HG02885 (cell line): ENCODE data around the gene NEK2.
"Not testable (repeated sequence)": the region's sequence is repeated elsewhere in the genome, so short reads cannot be mapped to it uniquely, and the experiment has no call there.

Source experiments
- ATAC-seq: cut with Tn5 transposase; IDR thresholded peaks from one replicate; pipeline ENCODE4 v1.9.1; 2021; ENCODE audit warnings: mild to moderate bottlenecking; ENCODE audit not compliant: unreplicated experiment, poor library complexity

NEK2 gene

DNA sequence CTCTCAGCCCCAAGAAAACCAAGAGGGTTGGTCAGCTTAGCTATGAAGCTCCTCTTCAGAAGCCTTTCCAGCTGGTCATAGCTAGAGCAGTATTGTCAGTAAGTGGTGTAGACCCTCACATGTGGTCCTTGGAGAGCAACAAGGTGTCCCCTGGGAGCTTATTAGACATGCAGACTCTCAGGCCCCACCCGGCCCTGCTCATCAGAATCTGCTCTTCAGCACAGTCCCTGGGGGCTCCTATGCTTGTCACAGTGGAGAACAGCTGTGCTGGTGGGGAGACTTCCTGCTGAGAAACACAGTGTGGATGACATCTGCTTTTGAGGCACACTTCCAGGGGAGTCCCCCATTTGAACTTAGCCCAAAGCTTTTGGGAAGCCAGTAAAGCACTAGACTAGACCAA lies 21.9 kb upstream of the NEK2 start:
- ATAC-seq = peak; percentile 69

- peak; percentile 73 for ATAC-seq
These were observed 19.9 kb upstream of the NEK2 start for GRCh38 chr1:211695135-211695816.

DNA sequence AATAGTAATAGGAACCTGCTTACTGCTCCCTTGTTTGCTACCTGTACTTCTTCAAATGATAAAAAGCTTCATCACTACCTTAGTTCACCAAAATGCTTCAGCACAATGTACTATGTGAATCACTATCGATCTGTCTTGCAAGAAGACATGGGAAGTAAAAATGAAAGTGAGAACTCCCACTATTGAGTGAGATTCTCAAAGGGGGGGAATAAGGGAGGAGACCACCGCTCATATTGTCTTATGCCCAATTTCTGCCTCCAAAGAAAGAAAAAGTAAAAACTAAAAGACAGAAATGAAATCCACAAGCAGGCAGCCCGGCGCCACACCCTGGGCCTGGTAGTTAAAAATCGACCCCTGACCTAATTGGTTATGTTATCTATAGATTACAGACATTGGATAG lies 18.5 kb upstream of the NEK2 start:
- ATAC-seq = not testable (repeated sequence)

GRCh38 chr1:211688421-211688820 lies 13.0 kb upstream of the NEK2 start:
- no peak for ATAC-seq

GRCh38 chr1:211687462-211688215 lies 12.2 kb upstream of the NEK2 start:
- ATAC-seq = no peak

GRCh38 chr1:211685823-211686222 lies 10.4 kb upstream of the NEK2 start:
- ATAC-seq = no peak

DNA sequence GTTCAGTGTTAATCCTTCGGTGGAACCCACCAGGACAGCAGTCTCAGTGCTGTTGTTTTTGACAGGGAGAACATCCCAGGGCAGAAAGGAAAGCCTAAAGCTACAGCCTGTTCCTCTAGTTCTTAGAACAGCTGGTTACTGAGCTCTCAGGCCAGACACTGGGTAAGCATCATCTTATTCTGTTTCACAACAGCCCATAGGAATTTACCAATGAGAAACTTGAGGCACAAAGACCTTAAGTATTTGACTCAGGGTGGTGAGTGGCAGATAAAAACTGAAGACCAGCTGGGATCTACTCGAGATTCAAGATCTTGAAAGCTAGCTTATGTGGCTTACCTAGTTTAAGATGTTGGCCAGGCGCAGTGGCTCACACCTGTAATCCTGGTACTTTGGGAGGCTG lies 9.4 kb upstream of the NEK2 start:
- no peak for ATAC-seq

- no peak for ATAC-seq
These were observed 8.9 kb upstream of the NEK2 start for GRCh38 chr1:211684331-211684730.

DNA sequence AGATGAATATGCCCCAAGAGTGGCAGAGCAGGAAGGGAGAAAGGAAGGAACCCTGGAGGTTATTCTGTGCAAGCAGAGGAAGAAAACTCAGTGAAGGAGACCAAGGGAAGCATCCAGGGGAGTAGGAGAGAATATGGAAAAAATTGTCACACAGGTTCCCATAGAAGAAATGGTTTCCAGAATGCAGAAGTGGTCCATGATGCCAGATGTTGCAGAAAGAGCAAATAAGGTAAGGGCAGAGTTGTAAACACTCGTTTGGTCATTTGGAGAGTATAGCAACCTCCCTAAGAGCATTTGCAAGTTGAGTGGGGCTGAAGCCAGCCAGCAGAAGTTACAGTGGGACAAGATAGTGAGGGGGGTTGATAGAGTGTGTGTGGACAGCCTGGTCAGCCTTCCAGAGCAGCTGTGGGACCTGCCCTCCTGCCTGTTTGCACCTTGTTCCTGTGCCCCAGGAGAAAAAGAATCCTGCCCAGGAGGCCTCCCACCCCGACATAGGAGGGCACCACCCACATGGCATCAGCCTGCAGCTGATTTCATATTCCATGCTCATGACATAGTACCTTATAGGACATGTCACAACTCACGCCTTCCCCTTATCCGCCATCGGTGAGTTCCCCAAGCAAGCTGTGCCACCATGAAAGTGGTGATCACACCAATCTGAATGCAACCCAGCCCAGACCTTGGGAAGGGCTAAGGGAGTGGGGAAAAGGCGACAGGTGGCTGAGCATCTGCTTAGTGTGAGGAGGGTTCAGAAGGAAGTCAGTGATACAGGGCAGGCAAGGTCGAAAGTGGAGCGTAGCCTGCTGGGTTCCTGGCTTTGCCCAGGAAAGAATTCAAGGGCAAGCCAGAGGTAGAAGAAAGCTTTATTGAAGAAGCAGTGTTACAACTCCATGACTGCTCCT lies 8.2 kb upstream of the NEK2 start:
- no peak for ATAC-seq

DNA sequence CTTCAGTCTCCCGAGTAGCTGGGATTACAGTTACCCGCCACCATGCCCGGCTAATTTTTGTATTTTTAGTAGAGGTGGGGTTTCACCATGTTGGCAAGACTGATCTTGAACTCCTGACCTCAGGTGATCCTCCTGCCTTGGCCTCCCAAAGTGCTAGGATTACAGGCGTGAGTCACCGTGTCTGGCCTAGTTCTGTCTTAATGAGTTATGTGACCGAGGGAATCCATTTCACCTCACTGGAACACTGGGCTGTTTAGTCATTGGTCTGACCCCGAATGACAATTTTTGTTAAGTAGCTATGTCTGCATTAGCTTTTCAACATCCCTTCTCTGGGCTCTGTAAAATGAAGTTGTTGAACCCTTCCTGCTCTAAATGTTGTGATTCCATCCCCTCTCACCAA lies 6.8 kb upstream of the NEK2 start:
- not testable (repeated sequence) for ATAC-seq

GRCh38 chr1:211680752-211681327 lies 5.4 kb upstream of the NEK2 start:
- peak; percentile 72 for ATAC-seq

- peak; percentile 47 for ATAC-seq
These were observed 2.2 kb upstream of the NEK2 start for GRCh38 chr1:211677659-211678058.

- ATAC-seq = no peak
These were observed 1.3 kb upstream of the NEK2 start for GRCh38 chr1:211676761-211677160.

DNA sequence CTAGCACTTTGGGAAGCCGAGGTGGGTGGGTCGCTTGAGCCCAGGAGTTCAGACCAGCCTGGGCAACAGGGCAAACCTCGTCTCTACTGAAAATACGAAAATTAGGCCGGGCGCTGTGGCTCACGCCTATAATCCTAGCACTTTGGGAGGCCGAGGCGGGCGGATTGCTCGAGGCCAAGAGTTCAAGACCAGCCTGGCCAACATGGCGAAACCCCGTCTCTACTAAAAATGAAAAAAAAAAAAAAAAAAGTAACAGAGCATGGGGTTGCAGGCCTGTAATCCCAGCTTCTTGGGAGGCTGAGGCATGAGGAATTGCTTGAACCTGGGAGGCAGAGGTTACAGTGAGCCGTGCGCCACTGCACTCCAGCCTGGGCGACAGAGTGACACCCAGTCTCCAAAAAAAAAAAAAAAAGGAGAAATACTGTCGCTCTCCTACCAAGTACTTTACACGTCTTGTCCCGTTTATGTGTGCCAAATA lies 724 bp upstream of the NEK2 start:
- no peak for ATAC-seq

DNA sequence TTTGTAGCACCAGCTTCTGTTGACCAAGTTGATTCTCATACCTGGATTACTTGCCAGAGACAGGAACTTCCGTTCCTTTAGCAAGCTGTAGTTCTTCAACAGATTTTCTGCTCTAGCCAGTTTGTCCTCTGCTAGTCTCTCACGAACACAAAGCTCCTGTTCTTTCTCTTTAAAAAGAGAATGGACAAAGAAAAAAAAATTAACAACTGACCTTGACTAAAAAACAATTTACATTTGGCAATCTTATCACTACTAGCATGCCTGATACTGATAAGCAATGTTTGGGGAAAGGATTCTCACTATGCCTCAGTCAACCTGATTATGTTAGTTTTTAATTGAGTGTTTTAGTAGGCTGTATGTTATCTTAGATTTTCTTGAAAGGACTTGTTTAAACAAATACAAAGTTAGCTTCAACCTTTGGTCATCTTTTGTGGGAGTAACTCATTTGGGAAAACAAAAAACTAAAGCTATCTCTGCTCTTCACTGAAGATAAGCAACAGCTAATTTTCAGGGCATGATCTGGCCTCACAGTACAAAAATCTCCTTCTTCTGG lies 8.3 kb downstream of the NEK2 start:
- no peak for ATAC-seq

GRCh38 chr1:211660718-211661222 lies 14.7 kb downstream of the NEK2 start:
- ATAC-seq = no peak

GRCh38 chr1:211656728-211657127 lies 18.7 kb downstream of the NEK2 start:
- ATAC-seq = no peak

- peak; percentile 86 for ATAC-seq
These were observed 20.3 kb downstream of the NEK2 start for GRCh38 chr1:211654838-211655787.

DNA sequence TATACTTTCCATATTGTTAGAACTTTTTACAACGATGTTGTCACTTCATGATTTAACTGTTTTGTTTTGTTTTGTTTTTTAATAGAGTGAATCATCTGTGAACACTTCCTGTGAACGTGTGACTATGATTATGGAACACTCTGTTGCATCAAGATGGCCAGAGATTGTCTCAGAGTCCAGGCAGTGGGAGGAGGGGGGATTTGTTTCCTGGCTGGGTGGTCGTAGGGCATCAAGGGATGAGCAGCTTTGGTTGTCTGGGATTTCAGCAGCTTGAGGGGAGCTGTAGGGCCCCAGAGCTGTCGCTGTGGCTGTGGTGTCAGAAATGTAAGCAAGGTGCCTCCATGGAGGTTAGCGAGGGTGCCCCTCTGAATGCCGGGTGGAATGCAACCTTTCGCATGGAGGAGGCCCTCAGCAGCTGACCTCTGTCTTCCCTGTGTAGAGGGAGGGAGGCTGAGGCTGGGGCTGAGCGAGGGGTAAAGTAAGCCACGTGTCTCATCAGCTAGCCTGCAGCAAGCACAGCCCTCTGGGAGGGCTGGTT lies 21.4 kb downstream of the NEK2 start:
- ATAC-seq = no peak
